HG03280 (cell line): ENCODE results near the gene PRSS56.

Source experiments
- ATAC-seq: cut with Tn5 transposase; IDR thresholded peaks from one replicate; pipeline ENCODE4 v1.9.1; 2021; ENCODE audit warnings: mild to moderate bottlenecking, moderate library complexity; ENCODE audit not compliant: unreplicated experiment

Gene PRSS56

GRCh38 chr2:232519581-232520438 is at the start of gene PRSS56:
PRSS56 (plus strand) TSS chr2:232520388; CDS start chr2:232520599, 211 bp downstream.
- no peak for ATAC-seq

GRCh38 chr2:232473467-232473890 is 46.7 kb upstream of the PRSS56 start:
- ATAC-seq, result no peak

- ATAC-seq, result no peak
These were observed 44.1 kb upstream of the PRSS56 start for GRCh38 chr2:232476045-232476444.

- no peak for ATAC-seq
These were observed 43.4 kb upstream of the PRSS56 start for GRCh38 chr2:232476791-232477190.

GRCh38 chr2:232477751-232478510 is 42.3 kb upstream of the PRSS56 start:
- ATAC-seq, result no peak

GRCh38 chr2:232478571-232479340 is 41.4 kb upstream of the PRSS56 start:
- no peak for ATAC-seq

GRCh38 chr2:232479341-232480200 is 40.6 kb upstream of the PRSS56 start:
- no peak for ATAC-seq

GRCh38 chr2:232480201-232481190 is 39.7 kb upstream of the PRSS56 start:
- ATAC-seq, result no peak

GRCh38 chr2:232481322-232482140 is 38.7 kb upstream of the PRSS56 start:
- no peak for ATAC-seq

- no peak for ATAC-seq
These were observed 37.6 kb upstream of the PRSS56 start for GRCh38 chr2:232482301-232483238.

- ATAC-seq, result no peak
These were observed 36.8 kb upstream of the PRSS56 start for GRCh38 chr2:232483311-232483922.

- ATAC-seq, result no peak
These were observed 36.1 kb upstream of the PRSS56 start for GRCh38 chr2:232483923-232484627.

GRCh38 chr2:232484628-232485347 is 35.4 kb upstream of the PRSS56 start:
- no peak for ATAC-seq

- no peak for ATAC-seq
These were observed 34.8 kb upstream of the PRSS56 start for GRCh38 chr2:232485348-232485756.

GRCh38 chr2:232485757-232486557 is 34.2 kb upstream of the PRSS56 start:
- no peak for ATAC-seq
